AG09309 (cell line): ENCODE results near the gene TRIO.

Experiments used
- DNase-seq: peaks from one replicate; pipeline ENCODE4 v3.0.0-alpha.2; 2010; ENCODE audit warnings: low read depth
- H3K4me3 ChIP-seq: 2 replicates; pipeline ENCODE4 v1.5.1; 2011; ENCODE audit warnings: mild to moderate bottlenecking, low read depth, low read length, moderate library complexity; ENCODE audit not compliant: control insufficient read depth
- TF ChIP-seq, protein P1 (sequence below): IDR thresholded peaks from 2 replicates; pipeline ENCODE4 v1.5.1; 2011; ENCODE audit warnings: mild to moderate bottlenecking, low read depth, low read length, inconsistent platforms; ENCODE audit not compliant: insufficient read depth, control insufficient read depth; ENCODE audit errors: missing control alignments

TRIO gene

GRCh38 chr5:14112998-14113652 lies 30.0 kb upstream of the TRIO start:
- no peak for DNase-seq
- TF ChIP-seq, protein P1, sequence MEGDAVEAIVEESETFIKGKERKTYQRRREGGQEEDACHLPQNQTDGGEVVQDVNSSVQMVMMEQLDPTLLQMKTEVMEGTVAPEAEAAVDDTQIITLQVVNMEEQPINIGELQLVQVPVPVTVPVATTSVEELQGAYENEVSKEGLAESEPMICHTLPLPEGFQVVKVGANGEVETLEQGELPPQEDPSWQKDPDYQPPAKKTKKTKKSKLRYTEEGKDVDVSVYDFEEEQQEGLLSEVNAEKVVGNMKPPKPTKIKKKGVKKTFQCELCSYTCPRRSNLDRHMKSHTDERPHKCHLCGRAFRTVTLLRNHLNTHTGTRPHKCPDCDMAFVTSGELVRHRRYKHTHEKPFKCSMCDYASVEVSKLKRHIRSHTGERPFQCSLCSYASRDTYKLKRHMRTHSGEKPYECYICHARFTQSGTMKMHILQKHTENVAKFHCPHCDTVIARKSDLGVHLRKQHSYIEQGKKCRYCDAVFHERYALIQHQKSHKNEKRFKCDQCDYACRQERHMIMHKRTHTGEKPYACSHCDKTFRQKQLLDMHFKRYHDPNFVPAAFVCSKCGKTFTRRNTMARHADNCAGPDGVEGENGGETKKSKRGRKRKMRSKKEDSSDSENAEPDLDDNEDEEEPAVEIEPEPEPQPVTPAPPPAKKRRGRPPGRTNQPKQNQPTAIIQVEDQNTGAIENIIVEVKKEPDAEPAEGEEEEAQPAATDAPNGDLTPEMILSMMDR = no peak
- H3K4me3 ChIP-seq = no peak overlapping the region

GRCh38 chr5:14114615-14115251 lies 28.4 kb upstream of the TRIO start:
- DNase-seq = no peak
- TF ChIP-seq, protein P1 = no peak
- no peak overlapping the region for H3K4me3 ChIP-seq

DNA sequence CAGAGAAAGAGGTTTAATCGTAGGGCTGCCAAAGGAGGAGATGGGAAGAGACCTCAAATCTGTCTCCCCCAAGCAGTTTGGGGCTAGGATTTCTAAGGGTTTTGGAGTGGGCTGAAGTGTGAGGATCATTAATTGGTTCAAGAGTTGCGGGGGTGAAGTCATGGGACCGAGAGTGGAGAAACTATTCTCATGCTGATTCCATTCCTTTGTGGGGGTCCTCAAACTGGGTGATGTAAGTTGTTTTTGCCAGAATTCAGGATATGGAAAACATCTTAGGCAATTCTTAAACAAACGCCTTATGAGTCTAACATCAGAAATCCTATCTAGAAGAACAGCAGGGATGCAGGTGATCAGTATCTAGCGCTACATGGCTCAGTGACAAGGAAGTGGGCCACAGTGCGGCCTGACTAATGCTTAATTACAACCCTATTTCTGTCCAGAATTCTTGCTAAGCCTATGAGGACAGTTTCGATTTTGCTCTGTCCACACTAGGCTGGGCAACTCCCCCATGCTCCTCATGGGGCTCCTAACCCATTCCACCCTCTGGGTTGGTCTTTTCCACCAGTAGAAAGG lies 27.7 kb upstream of the TRIO start:
- TF ChIP-seq, protein P1 = no peak
- H3K4me3 ChIP-seq = no peak overlapping the region
- no peak for DNase-seq

DNA sequence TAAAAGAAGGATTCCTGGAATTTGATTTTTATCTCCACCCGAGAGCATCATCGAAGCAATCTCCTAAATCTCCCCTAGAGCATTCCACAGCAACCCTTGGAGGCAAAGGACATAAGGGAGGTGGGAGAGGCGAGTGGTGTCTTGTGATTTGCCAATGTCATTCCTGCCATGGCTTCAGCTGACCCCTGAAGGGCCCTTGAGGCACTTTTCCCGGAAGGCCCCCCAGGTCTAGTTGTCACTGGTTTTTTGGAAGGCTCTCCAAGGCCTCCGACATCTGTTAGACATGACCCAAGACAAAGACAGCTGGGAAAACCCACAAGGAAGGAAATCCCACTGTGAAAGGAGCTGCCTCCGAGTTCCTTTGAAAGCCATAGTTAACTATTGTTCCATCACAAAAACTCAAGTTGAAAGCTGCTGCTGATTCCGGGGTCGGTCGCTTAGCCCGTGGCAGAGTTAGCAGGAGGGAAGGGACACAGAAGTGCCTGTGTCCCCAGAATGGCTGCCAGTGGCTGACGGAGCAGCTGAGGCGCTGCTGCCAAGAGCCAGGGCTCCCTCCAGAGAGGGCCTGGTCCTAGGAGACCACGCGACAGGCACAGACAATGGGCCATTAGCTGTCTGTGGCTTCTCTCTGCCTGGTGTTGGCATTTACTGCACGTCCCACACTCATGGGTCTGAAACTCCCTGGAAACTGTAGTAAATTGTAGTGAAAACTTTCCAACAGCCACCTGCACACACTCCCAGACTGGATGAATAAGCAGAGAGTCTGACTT lies 24.4 kb upstream of the TRIO start:
- TF ChIP-seq, protein P1 = no peak
- H3K4me3 ChIP-seq = no peak overlapping the region
- no peak for DNase-seq

GRCh38 chr5:14120176-14120575 lies 23.0 kb upstream of the TRIO start:
- no peak for DNase-seq
- no peak overlapping the region for H3K4me3 ChIP-seq
- TF ChIP-seq, protein P1 = no peak

DNA sequence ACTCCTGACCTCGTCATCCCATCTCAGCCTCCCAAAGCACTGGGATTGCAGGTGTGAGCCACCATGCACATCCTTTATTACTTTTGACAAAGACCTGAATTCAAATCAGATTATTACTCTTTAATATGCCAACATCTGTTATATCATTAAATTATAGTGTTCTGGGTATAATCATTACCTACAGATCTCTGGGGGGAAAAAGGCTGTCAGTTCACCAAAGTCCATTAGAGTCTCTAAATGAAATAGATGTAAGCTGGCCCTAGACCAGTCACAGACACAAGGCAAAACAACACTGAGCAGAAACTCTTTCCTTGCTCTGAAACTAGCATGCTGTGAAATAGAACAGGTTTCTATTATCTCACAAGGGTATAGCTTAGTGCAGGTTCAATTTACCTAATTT lies 21.6 kb upstream of the TRIO start:
- TF ChIP-seq, protein P1 = no peak
- H3K4me3 ChIP-seq = no peak overlapping the region
- DNase-seq = no peak
